Measurements from ENCODE around the gene AKR1D1.
"Not testable (repeated sequence)": the region's sequence is repeated elsewhere in the genome, so short reads cannot be mapped to it uniquely, and the experiment has no call there.

The AKR1D1 gene

GRCh38 chr7:138074121-138074520 lies 2.1 kb upstream of the AKR1D1 start:
- no peak for DNase-seq (ENCODE audit: low read depth in 2 of 2)

GRCh38 chr7:138074540-138074939 lies 1.7 kb upstream of the AKR1D1 start:
- no peak for DNase-seq (ENCODE audit: low read depth in 2 of 2)

- no peak for DNase-seq (ENCODE audit: low read depth in 2 of 2)
Measured at GRCh38 chr7:138075350-138075749, 909 bp upstream of the AKR1D1 start.

GRCh38 chr7:138075786-138076185 lies 473 bp upstream of the AKR1D1 start:
- not testable (repeated sequence) for DNase-seq (ENCODE audit: low read depth in 2 of 2)

- DNase-seq (ENCODE audit: low read depth in 2 of 2) = no peak
Measured at GRCh38 chr7:138077809-138078208, 1.6 kb downstream of the AKR1D1 start.

- no peak for DNase-seq (ENCODE audit: low read depth in 2 of 2)
Measured at GRCh38 chr7:138079137-138079536, 2.9 kb downstream of the AKR1D1 start.

GRCh38 chr7:138081868-138082267 lies 5.6 kb downstream of the AKR1D1 start:
- no peak for DNase-seq (ENCODE audit: low read depth in 2 of 2)

GRCh38 chr7:138083859-138084258 lies 7.6 kb downstream of the AKR1D1 start:
- DNase-seq (ENCODE audit: low read depth in 2 of 2) = no peak

GRCh38 chr7:138086563-138087270 lies 10.5 kb downstream of the AKR1D1 start:
- DNase-seq (ENCODE audit: low read depth in 2 of 2) = no peak

GRCh38 chr7:138089080-138089901 lies 13.0 kb downstream of the AKR1D1 start:
- DNase-seq (ENCODE audit: low read depth in 2 of 2) = no peak

- DNase-seq (ENCODE audit: low read depth in 2 of 2) = no peak
Measured at GRCh38 chr7:138091032-138091431, 14.8 kb downstream of the AKR1D1 start.

GRCh38 chr7:138091840-138092239 lies 15.6 kb downstream of the AKR1D1 start:
- DNase-seq (ENCODE audit: low read depth in 2 of 2) = not testable (repeated sequence)

GRCh38 chr7:138092486-138093028 lies 16.3 kb downstream of the AKR1D1 start:
- DNase-seq (ENCODE audit: low read depth in 2 of 2) = no peak

- DNase-seq (ENCODE audit: low read depth in 2 of 2) = no peak
Measured at GRCh38 chr7:138095972-138096935, 20.0 kb downstream of the AKR1D1 start.

GRCh38 chr7:138097064-138097741 lies 20.9 kb downstream of the AKR1D1 start:
- no peak for DNase-seq (ENCODE audit: low read depth in 2 of 2)

- DNase-seq (ENCODE audit: low read depth in 2 of 2) = no peak
Measured at GRCh38 chr7:138099813-138100212, 23.6 kb downstream of the AKR1D1 start.

- no peak for DNase-seq (ENCODE audit: low read depth in 2 of 2)
Measured at GRCh38 chr7:138105221-138105620, 29.0 kb downstream of the AKR1D1 start.

GRCh38 chr7:138115047-138115446 lies 38.8 kb downstream of the AKR1D1 start:
- DNase-seq (ENCODE audit: low read depth in 2 of 2) = no peak

GRCh38 chr7:138116141-138116540 lies 39.9 kb downstream of the AKR1D1 start:
- DNase-seq (ENCODE audit: low read depth in 2 of 2) = no peak

- no peak for DNase-seq (ENCODE audit: low read depth in 2 of 2)
Measured at GRCh38 chr7:138116892-138117291, 40.6 kb downstream of the AKR1D1 start.
